GM12875 (cell line): ENCODE measurements around the gene SRSF10.

Source experiments
- H3K4me3 ChIP-seq: one replicate; pipeline ENCODE4 v1.5.1; 2011; ENCODE audit warnings: low read depth, low read length, control low read depth
- TF ChIP-seq, protein P1 (sequence below): IDR thresholded peaks from 2 replicates; pipeline ENCODE4 v1.5.1; 2011; ENCODE audit warnings: low read depth, mild to moderate bottlenecking, control low read depth, inconsistent platforms, low read length, moderate library complexity, borderline replicate concordance; ENCODE audit not compliant: insufficient read depth

SRSF10 gene

DNA sequence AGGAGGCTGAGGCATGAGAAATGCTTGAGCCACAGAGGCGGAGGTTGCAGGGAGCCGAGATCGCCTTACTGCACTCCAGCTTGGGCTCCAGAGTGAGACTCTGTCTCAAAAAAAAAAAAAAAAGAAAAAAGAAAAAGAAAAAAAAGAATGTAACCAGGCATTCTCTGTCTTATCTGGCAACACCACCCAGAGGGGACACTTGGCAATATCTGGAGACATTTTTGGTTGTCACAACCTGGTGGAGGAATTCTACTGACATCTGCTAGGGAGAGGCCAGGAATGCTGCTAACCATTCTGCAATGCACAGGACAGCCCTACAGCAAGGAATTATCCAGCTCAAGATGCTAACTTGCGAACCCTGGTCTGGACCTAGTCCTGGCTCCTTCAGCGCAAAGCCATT, 64.7 kb downstream of the SRSF10 start:
- TF ChIP-seq, protein P1, sequence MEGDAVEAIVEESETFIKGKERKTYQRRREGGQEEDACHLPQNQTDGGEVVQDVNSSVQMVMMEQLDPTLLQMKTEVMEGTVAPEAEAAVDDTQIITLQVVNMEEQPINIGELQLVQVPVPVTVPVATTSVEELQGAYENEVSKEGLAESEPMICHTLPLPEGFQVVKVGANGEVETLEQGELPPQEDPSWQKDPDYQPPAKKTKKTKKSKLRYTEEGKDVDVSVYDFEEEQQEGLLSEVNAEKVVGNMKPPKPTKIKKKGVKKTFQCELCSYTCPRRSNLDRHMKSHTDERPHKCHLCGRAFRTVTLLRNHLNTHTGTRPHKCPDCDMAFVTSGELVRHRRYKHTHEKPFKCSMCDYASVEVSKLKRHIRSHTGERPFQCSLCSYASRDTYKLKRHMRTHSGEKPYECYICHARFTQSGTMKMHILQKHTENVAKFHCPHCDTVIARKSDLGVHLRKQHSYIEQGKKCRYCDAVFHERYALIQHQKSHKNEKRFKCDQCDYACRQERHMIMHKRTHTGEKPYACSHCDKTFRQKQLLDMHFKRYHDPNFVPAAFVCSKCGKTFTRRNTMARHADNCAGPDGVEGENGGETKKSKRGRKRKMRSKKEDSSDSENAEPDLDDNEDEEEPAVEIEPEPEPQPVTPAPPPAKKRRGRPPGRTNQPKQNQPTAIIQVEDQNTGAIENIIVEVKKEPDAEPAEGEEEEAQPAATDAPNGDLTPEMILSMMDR = no peak
- no peak overlapping the region for H3K4me3 ChIP-seq

DNA sequence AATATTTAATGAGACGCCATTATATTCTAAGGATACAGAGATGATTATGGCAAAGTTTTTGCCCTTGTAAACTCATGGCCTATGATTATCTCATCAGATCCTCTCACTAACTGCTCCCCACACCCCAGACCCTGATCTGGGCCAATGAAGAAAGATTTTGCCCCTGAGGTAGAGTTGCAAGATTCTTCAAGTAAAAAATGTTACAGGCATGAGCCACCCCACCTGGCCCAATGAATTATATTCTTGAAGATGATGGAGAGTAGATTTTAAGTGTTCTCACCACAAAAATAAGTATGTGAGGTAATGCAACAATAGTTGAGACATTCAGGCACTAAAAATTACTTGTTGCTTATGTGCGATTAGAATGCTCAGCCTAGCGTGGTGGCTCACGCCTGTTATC, 65.2 kb downstream of the SRSF10 start:
- H3K4me3 ChIP-seq = no peak overlapping the region
- TF ChIP-seq, protein P1 = no peak
